ENCODE results near the gene RNU5B-1.

Gene RNU5B-1

GRCh38 chr15:65277015-65277414 is 27.5 kb upstream of the RNU5B-1 start:
- TF ChIP-seq, protein P1, sequence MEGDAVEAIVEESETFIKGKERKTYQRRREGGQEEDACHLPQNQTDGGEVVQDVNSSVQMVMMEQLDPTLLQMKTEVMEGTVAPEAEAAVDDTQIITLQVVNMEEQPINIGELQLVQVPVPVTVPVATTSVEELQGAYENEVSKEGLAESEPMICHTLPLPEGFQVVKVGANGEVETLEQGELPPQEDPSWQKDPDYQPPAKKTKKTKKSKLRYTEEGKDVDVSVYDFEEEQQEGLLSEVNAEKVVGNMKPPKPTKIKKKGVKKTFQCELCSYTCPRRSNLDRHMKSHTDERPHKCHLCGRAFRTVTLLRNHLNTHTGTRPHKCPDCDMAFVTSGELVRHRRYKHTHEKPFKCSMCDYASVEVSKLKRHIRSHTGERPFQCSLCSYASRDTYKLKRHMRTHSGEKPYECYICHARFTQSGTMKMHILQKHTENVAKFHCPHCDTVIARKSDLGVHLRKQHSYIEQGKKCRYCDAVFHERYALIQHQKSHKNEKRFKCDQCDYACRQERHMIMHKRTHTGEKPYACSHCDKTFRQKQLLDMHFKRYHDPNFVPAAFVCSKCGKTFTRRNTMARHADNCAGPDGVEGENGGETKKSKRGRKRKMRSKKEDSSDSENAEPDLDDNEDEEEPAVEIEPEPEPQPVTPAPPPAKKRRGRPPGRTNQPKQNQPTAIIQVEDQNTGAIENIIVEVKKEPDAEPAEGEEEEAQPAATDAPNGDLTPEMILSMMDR (IDR thresholded peaks at IDR 0.05), result no peak
- no peak for TF ChIP-seq ZFX (IDR thresholded peaks at IDR 0.05; ENCODE audit: borderline replicate concordance)
- H3K27ac ChIP-seq, result no peak overlapping the region

- H3K27ac ChIP-seq, result no peak overlapping the region
- no peak for TF ChIP-seq ZFX (IDR thresholded peaks at IDR 0.05; ENCODE audit: borderline replicate concordance)
- TF ChIP-seq, protein P1 (IDR thresholded peaks at IDR 0.05), result no peak
These were observed 26.0 kb upstream of the RNU5B-1 start for GRCh38 chr15:65278480-65278879.

DNA sequence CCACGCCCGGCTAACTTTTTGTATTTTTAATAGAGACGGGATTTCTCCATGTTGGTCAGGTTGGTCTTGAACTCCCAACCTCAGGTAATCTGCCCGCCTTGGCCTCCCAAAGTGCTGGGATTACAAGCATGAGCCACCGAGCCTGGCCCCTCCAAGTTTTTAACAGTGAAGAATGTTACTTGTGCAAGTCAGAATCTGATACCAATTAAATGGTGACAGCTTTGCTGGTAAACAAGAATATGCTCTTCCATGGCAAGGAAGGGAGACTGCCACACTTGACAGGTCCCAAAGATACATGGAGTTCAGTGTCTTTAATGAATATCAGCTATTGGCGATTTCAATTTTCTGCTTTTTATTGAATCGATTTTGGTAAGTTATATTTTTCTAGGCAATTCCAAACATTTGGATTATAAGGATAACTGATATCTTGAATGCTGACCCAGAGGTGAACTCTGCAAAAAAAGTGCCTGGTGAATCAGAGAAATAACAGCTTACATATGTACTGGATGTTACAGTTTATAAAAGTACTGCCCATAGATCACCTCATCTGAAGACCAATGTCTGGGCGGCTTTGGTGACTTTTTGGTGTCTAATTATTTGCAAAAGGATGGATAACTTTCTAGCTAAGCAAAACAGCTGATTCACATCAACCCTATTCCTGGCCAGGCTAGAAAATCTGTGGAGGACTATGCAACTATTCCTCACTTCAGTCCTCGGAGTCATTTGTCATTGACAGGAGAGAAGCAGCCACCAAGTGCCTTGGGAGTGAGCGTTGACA is 19.0 kb upstream of the RNU5B-1 start:
- peak overlapping the region; percentile 91 for H3K27ac ChIP-seq
- no peak for TF ChIP-seq ZFX (IDR thresholded peaks at IDR 0.05; ENCODE audit: borderline replicate concordance)
- TF ChIP-seq, protein P1 (IDR thresholded peaks at IDR 0.05), result no peak

GRCh38 chr15:65286069-65286703 is 18.3 kb upstream of the RNU5B-1 start:
- peak overlapping the region; percentile 91 for H3K27ac ChIP-seq
- TF ChIP-seq, protein P1 (IDR thresholded peaks at IDR 0.05), result no peak
- no peak for TF ChIP-seq ZFX (IDR thresholded peaks at IDR 0.05; ENCODE audit: borderline replicate concordance)

GRCh38 chr15:65286704-65287519 is 17.6 kb upstream of the RNU5B-1 start, which contains the start of gene PARP16:
TSS of gene PARP16 (minus strand) at chr15:65286883. CDS start at chr15:65286426, 457 bp downstream.
- H3K27ac ChIP-seq, result peak within 1 kb of the TSS; percentile 91

DNA sequence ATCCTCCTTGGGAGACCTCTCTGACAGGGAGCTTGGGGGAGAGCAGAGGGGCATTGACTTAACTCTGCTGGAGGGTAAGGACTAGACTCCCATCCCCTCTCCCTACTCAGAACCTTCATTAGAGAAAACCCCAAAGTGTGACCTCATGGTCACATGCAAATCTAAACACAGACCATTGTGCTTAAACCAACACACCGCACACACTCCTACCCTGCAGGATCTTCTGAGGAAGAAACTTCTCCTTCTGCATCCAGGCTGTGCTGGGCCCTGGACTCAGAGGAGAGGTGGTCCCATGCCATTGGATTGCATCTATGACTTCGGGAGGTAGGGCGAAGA is 17.0 kb upstream of the RNU5B-1 start:
- no peak for TF ChIP-seq ZFX (IDR thresholded peaks at IDR 0.05; ENCODE audit: borderline replicate concordance)
- TF ChIP-seq, protein P1 (IDR thresholded peaks at IDR 0.05), result no peak
- peak overlapping the region; percentile 91 for H3K27ac ChIP-seq

More at GRCh38 chr15:65286704-65287519, 17.6 kb upstream of the RNU5B-1 start, which contains the start of gene PARP16:
- TF ChIP-seq, protein P1 (IDR thresholded peaks at IDR 0.05), result peak; percentile 37
- no peak for TF ChIP-seq ZFX (IDR thresholded peaks at IDR 0.05; ENCODE audit: borderline replicate concordance)

Measured in 22Rv1 (cell line).